Spinal cord (tissue), 10 donors: Measurements from ENCODE around the gene ATP8B3. TPM values are rescaled to one million over a fixed set of nuclear protein-coding genes. Genes with fewer than 3 reads are reported as not detected.
"Not testable (repeated sequence)": the region's sequence is repeated elsewhere in the genome, so short reads cannot be mapped to it uniquely, and the experiment has no call there.

Experiments used
- DNase-seq, 6 donors: peaks; one replicate each; pipeline versions ENCODE4 v3.0.0 to v3.0.0-alpha.2; 2013 to 2015; ENCODE audit warnings: low spot score in 6 of 6, low read depth in 4 of 6
- H3K27ac ChIP-seq: one replicate; pipeline ENCODE4 v1.5.1; 2013; ENCODE audit warnings: low read depth, low read length, control low read depth
- H3K27me3 ChIP-seq: one replicate; pipeline ENCODE4 v1.6.1; 2013; ENCODE audit warnings: low read length; ENCODE audit not compliant: control insufficient read depth, insufficient read depth
- H3K36me3 ChIP-seq: one replicate; pipeline ENCODE4 v1.6.1; 2013; ENCODE audit warnings: low read length; ENCODE audit not compliant: control insufficient read depth, insufficient read depth
- H3K4me1 ChIP-seq: one replicate; pipeline ENCODE4 v1.6.1; 2013; ENCODE audit warnings: low read length; ENCODE audit not compliant: control insufficient read depth, insufficient read depth
- H3K4me3 ChIP-seq: one replicate; pipeline ENCODE4 v1.5.1; 2013; ENCODE audit warnings: low read depth, low read length, control low read depth
- H3K9me3 ChIP-seq: one replicate; pipeline ENCODE4 v1.6.1; 2013; ENCODE audit warnings: low read length; ENCODE audit not compliant: control insufficient read depth, insufficient read depth
- WGBS: methylation state at CpG from one replicate; pipeline ENCODE4 v1.1.5; 2013; ENCODE audit warnings: missing lambda C conversion rate; ENCODE audit not compliant: insufficient coverage; 5-methylcytosine and 5-hydroxymethylcytosine counted together
- polyA plus RNA-seq, 2 donors: library from polyadenylated mRNA; unstranded; fragments of 120-200 nt; gene quantifications; one replicate each; pipeline ENCODE4 v1.2.1, GENCODE V29; 2013; ENCODE audit not compliant: insufficient read length in 2 of 2
- total RNA-seq, 2 donors: library from RNA; depleted of rRNA in 1 of 2; stranded (reverse); fragments of 120-200 nt in 1 of 2; fragments of >200 nt in 1 of 2; gene quantifications; one replicate each; pipeline versions ENCODE4 v1.2.3 to v1.2.4, GENCODE V29; 2013 to 2014
- donor health status: healthy.

ATP8B3 gene
- total and polyA plus RNA-seq, 4 donors: 1.0 to 2.1 (median 1.4) TPM

DNA sequence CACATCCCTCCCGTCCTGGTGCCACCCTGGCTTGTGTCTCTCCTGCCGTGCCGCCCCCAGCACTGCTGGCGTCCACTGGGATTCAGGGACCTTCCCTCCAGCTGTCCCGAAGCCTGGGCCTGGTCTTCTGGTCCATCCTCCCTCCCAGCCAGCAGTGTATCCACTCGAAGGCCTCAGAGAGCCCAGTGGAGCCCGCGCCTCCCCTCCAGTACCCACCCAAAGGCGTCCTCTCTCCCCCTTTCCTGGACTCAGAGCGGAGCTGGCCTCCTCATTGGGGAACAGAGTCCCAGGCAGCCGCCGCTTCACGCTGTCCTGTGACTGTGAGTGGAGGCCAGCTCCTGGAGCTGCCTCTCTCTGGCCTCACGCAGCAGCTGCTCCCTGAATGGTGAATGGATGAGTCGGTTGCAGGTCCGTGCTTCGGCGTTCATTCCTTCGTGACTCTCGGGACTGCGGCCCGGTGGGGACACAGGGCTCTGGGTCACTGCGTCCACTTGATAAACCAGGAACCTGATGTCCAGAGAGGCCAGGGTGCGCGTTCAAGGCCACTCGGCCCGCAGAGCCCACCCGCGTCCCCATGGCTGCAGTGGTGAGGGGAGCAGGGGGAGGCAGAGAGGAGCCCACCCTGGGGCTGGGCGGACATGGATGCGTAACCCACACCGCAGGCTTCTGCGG lies 46.7 kb downstream of the ATP8B3 start:
- DNase-seq: no peak
- Histone ChIP-seq H3K36me3 (no peaks in the 10 kb centered on the region), H3K27me3 (peaks cover 99% of the 10 kb centered on the region), H3K27ac (no peak overlapping the region), H3K9me3 (no peaks in the 10 kb centered on the region), H3K4me3 (no peak overlapping the region), H3K4me1 (peaks cover 15% of the 10 kb centered on the region)
- 10% methylated on average over 29 of the region's 33 CpGs for WGBS

DNA sequence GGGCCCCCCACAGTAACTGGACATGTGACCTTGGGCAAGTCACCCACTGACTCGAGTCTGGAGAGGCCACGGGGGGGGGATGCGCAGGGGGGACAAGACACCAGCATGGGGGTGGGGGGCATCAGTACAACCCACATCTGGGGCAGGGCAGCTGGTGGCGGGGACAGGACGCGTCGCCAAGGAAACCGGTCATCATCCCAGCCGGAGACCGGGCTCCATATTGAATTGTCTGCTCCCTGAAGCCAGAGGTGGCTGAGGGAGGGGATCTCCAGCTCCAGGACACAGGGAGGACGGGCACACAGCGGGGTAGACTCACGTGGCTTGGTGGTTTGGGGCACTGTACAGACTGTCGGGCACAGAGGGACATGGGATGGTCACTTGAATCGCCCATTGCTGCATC lies 47.3 kb downstream of the ATP8B3 start:
- Histone ChIP-seq H3K4me3 (no peak overlapping the region), H3K36me3 (no peaks in the 10 kb centered on the region), H3K4me1 (peaks cover 15% of the 10 kb centered on the region), H3K9me3 (no peaks in the 10 kb centered on the region), H3K27me3 (peaks cover 99% of the 10 kb centered on the region), H3K27ac (no peak overlapping the region)
- no peak for DNase-seq
- 5% methylated on average over 14 of the region's 15 CpGs for WGBS

- DNase-seq: no peak
Measured at GRCh38 chr19:1763648-1764639, 48.1 kb downstream of the ATP8B3 start.

DNA sequence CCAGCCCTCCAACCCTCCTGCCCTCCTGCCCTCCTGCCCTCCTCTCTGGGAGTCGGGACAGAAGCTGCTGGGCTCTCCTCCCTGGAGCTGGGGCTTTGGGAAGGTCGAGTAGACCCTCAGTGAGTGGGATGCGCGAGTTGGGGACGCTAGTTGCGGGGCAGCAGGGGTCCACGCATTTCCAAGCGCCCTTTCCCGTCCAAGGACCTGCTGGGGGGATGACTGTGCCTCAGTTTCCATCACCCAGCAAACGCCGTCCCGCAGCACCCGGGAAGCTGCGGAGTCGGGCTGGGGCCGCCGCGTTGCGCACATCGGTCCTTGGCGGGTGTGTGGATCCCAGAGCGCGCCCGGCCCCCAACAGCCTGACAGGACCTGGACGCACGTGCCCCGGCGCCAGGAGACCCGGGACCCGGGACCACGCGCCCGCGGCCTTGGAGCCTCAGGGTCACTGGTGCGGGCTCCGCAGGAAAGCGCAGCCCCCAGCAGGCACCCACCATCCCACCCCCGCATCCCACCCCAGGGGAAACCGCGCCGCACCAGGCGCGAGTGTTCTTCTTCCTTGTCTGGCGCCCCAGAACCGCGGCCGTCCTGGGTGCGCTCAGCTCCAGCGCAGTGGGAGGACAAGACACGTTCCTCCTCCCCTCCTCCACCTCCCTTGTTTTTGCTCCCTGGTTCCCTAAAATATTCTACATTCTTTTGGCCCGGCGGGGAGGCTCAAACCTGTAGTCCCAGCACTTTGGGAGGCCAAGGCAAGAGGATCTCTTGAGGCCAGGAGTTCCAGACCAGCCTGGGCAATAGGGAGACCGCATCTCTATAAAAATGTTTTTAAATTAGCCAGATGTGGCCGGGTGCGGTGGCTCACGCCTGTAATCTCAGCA lies 49.6 kb downstream of the ATP8B3 start:
- no peak overlapping the region for H3K27ac ChIP-seq
- H3K27me3 ChIP-seq: peaks cover 98% of the 10 kb centered on the region
- peaks cover 12% of the 10 kb centered on the region for H3K4me1 ChIP-seq
- no peak overlapping the region for H3K4me3 ChIP-seq
- H3K36me3 ChIP-seq: no peaks in the 10 kb centered on the region
- no peaks in the 10 kb centered on the region for H3K9me3 ChIP-seq
- WGBS: 3% methylated on average over 54 of the region's 56 CpGs
- DNase-seq: no peak

More at GRCh38 chr19:1763648-1764639, 48.1 kb downstream of the ATP8B3 start:
- 7% methylated on average over 32 of the region's 39 CpGs for WGBS
- Histone ChIP-seq H3K27ac (no peak overlapping the region), H3K9me3 (no peaks in the 10 kb centered on the region), H3K27me3 (peaks cover 99% of the 10 kb centered on the region), H3K4me1 (peaks cover 15% of the 10 kb centered on the region), H3K4me3 (no peak overlapping the region), H3K36me3 (no peaks in the 10 kb centered on the region)

GRCh38 chr19:1761528-1762242 lies 50.4 kb downstream of the ATP8B3 start:
- H3K27me3 ChIP-seq: peaks cover 98% of the 10 kb centered on the region
- WGBS: 1% methylated on average over 28 of the region's 30 CpGs
- H3K27ac ChIP-seq: no peak overlapping the region
- H3K4me1 ChIP-seq: peaks cover 8% of the 10 kb centered on the region
- H3K9me3 ChIP-seq: no peaks in the 10 kb centered on the region
- no peak overlapping the region for H3K4me3 ChIP-seq
- no peaks in the 10 kb centered on the region for H3K36me3 ChIP-seq
- DNase-seq: no peak

GRCh38 chr19:1760786-1761527 lies 51.1 kb downstream of the ATP8B3 start:
- not testable (repeated sequence) for H3K4me3 ChIP-seq, H3K9me3 ChIP-seq, DNase-seq, H3K4me1 ChIP-seq, H3K36me3 ChIP-seq, H3K27ac ChIP-seq
- WGBS: 8% methylated on average over 8 of the region's 15 CpGs
- peaks cover 98% of the 10 kb centered on the region for H3K27me3 ChIP-seq

GRCh38 chr19:1760020-1760419 lies 52.1 kb downstream of the ATP8B3 start:
- Histone ChIP-seq H3K36me3 (no peaks in the 10 kb centered on the region), H3K27me3 (peaks cover 98% of the 10 kb centered on the region), H3K4me1 (peaks cover 5% of the 10 kb centered on the region), H3K4me3 (no peak overlapping the region), H3K27ac (no peak overlapping the region), H3K9me3 (no peaks in the 10 kb centered on the region)
- WGBS: under 1% methylated on average over 13 of the region's 17 CpGs
- DNase-seq: no peak

DNA sequence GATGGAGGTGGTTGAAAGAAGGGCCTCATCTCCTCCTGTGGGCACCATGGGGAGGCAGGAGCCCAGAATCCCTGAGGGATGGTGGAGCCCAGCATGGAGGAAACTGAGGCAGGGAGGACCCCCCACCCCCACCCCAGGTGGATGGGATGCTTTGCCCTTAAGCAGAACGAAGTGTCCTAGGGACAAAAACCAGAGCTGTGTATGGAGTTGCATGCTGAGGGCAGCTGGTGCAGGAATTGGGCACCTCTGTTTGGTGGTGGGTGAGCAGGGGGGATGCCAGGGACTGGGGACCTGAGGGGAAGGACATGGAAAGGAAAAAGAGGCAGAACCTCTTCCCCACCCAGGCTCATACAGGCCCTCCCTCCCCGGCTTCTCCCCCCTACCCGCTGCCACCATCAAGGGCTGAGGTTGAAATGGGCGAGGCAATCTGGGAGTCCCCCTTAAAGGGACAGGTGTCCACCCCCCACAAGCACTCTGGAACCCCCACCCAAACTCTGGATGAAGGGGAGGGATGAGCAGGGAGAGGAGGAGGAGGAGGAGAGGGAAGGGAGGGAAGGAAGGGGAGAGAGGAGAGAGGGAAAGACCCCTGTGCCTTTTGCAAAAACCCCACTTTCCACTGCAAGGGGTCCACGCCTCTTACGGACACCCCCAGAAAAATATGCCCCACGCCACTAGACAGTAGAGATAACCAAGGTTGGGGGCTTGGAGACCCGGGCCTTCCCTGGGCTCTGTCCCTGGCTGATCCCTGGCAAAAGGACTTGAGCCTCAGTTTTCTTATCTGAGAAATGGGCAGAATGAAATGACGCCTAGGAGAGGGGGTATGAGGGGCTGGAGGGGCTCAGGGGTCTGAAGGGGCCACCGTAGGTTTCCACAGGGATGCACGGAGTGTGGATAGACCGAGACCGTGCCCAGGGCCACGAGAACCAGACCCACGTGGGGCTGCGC lies 52.8 kb downstream of the ATP8B3 start:
- no peak overlapping the region for H3K27ac ChIP-seq
- H3K4me1 ChIP-seq: peaks cover 4% of the 10 kb centered on the region
- peaks cover 97% of the 10 kb centered on the region for H3K27me3 ChIP-seq
- WGBS: 16% methylated on average over 10 of the region's 16 CpGs
- DNase-seq: no peak
- no peaks in the 10 kb centered on the region for H3K36me3 ChIP-seq
- H3K9me3 ChIP-seq: no peaks in the 10 kb centered on the region
- no peak overlapping the region for H3K4me3 ChIP-seq
